Measurements from ENCODE around the gene CMC1.

DNA sequence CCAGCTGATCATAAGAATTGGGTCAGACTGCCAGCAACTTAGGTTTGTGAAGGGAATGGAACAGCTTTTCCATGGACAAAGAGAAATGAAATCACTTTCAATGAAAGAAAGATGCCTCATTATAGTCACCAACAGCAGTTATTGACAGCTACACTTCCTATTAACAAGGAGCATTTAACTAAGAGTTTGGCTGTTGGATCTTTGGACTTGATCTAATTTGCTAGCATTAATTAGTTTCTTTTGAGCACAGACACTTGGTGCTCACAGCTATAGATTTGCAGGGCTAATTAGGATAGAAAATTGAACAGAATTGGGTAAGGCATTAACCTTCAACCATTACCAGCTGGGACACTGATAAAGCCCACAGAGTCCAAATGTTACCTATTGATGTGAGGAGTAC is 24.2 kb downstream of the CMC1 start:
- TF ChIP-seq POLR2A (IDR thresholded peaks at IDR 0.05): no peak
- no peak for TF ChIP-seq CTCF (IDR thresholded peaks at IDR 0.05)

Measured in vagina (tissue), 2 donors.